HG02885 (cell line): ENCODE results near the gene MMP14.
"Not testable (repeated sequence)": the region's sequence is repeated elsewhere in the genome, so short reads cannot be mapped to it uniquely, and the experiment has no call there.

Experiments
- ATAC-seq: cut with Tn5 transposase; IDR thresholded peaks from one replicate; pipeline ENCODE4 v1.9.1; 2021; ENCODE audit warnings: mild to moderate bottlenecking; ENCODE audit not compliant: unreplicated experiment, poor library complexity

Gene MMP14

GRCh38 chr14:22813145-22813544 is 23.2 kb upstream of the MMP14 start:
- ATAC-seq: no peak

- ATAC-seq: no peak
These were observed 22.0 kb upstream of the MMP14 start for GRCh38 chr14:22814373-22814772.

GRCh38 chr14:22814941-22815713 is 21.3 kb upstream of the MMP14 start, which contains the start of gene SLC7A7:
Gene SLC7A7 (minus strand): TSS chr14:22815435. CDS start chr14:22813398, 2,037 bp downstream.
- ATAC-seq: no peak

- ATAC-seq: no peak
These were observed 17.0 kb upstream of the MMP14 start for GRCh38 chr14:22819151-22819988.

- ATAC-seq: no peak
These were observed 15.7 kb upstream of the MMP14 start for GRCh38 chr14:22820731-22821130.

GRCh38 chr14:22821193-22822015 is 15.0 kb upstream of the MMP14 start:
- ATAC-seq: no peak

- ATAC-seq: no peak
These were observed 14.3 kb upstream of the MMP14 start for GRCh38 chr14:22822016-22822570.

- ATAC-seq: peak; percentile 61
These were observed 13.8 kb upstream of the MMP14 start for GRCh38 chr14:22822571-22823098.

GRCh38 chr14:22824711-22825359 is 11.6 kb upstream of the MMP14 start:
- ATAC-seq: no peak

GRCh38 chr14:22829076-22829660 is 7.2 kb upstream of the MMP14 start:
- ATAC-seq: not testable (repeated sequence)

GRCh38 chr14:22829661-22830442 is 6.5 kb upstream of the MMP14 start, which contains the start of gene MRPL52:
Gene MRPL52 (plus strand): TSS chr14:22829887. CDS start chr14:22829913, 26 bp downstream.
- peak; percentile 95 for ATAC-seq

GRCh38 chr14:22830443-22831010 is 5.9 kb upstream of the MMP14 start:
- ATAC-seq: no peak

GRCh38 chr14:22835505-22835904 is 880 bp upstream of the MMP14 start:
- ATAC-seq: no peak

GRCh38 chr14:22837114-22837749 is 847 bp downstream of the MMP14 start:
- ATAC-seq: no peak

- ATAC-seq: no peak
These were observed 1.6 kb downstream of the MMP14 start for GRCh38 chr14:22837750-22838538.

GRCh38 chr14:22838631-22839041 is 2.3 kb downstream of the MMP14 start:
- peak; percentile 57 for ATAC-seq
